K562 (cell line): ENCODE results near the gene MYO5C. TPM values are rescaled to one million over a fixed set of nuclear protein-coding genes. Genes with fewer than 3 reads are reported as not detected.

Experiments
- ATAC-seq: fragments of 200-7000 bp; cut with Tn5 transposase; 3 replicates; pipeline ENCODE4 v1.9.1; 2020; ENCODE audit warnings: moderate library complexity
- BruUV-seq: library from RNA; stranded (reverse); fragments of 400-500 nt; replicated peaks from 2 replicates; lab custom pipeline; 2021; lab: Mats Ljungman, UMichigan
- CTCF ChIA-PET: fragments of 300-600 bp; formaldehyde crosslinking; extraction: SDS; loops from one replicate; lab custom pipeline; 2021; ENCODE audit warnings: low intra/inter-chr PET ratio; lab: Yijun Ruan, JAX
- POLR2A ChIA-PET: fragments of 300-600, 350-650 bp; sonication (Branson Sonifier 250); formaldehyde crosslinking; extraction: SDS; loops from one replicate; lab custom pipeline; 2021; ENCODE audit warnings: antibody characterized with exemption, inconsistent platforms; lab: Yijun Ruan, JAX
- DNase-seq, 4 experiments: peaks; one replicate each; pipeline versions ENCODE4 v3.0.0 to v3.0.0-alpha.2; 2011 to 2018; ENCODE audit warnings: low spot score in 3 of 4, mixed read lengths in 3 of 4; ENCODE audit errors: extremely low read depth in 1 of 4
- FAIRE-seq: peaks from 2 replicates; lab custom pipeline; 2011; peaks lifted over from hg19 to GRCh38; lab: Jason Lieb, UNC
- H2AFZ ChIP-seq: 2 replicates; pipeline ENCODE4 v1.6.0; 2011; ENCODE audit warnings: low read depth, low read length, control low read depth, inconsistent platforms
- H3K27ac ChIP-seq: fragments of 200-600 bp; 3 replicates; pipeline ENCODE4 v1.8.0; 2011; ENCODE audit warnings: low read depth, mild to moderate bottlenecking, control low read depth, inconsistent platforms, low read length, moderate library complexity, mixed read lengths; ENCODE audit errors: extremely low read depth
- H3K27me3 ChIP-seq, 2 experiments: fragments of 300-600 bp in 1 of 2; 2 replicates in 1 of 2; 3 replicates in 1 of 2; pipeline versions ENCODE4 v1.6.0 to v1.8.0; 2011; ENCODE audit warnings: inconsistent platforms in 2 of 2, low read length in 2 of 2, mild to moderate bottlenecking in 1 of 2, mixed read lengths in 1 of 2, moderate library complexity in 1 of 2; ENCODE audit not compliant: control insufficient read depth in 2 of 2, insufficient read depth in 2 of 2
- H3K36me3 ChIP-seq: fragments of 300-600 bp; 3 replicates; pipeline ENCODE4 v1.8.0; 2011; ENCODE audit warnings: mild to moderate bottlenecking, low read length, inconsistent platforms; ENCODE audit not compliant: control insufficient read depth, insufficient read depth
- H3K4me1 ChIP-seq, 2 experiments: fragments of 200-600 bp in 1 of 2; replicated peaks in 1 of 2; 2 replicates in 1 of 2; 3 replicates in 1 of 2; pipeline versions ENCODE4 v1.5.1 to v1.8.0; 2011; ENCODE audit warnings: inconsistent platforms in 2 of 2, low read length in 2 of 2, mild to moderate bottlenecking in 1 of 2, mixed read lengths in 1 of 2, moderate library complexity in 1 of 2; ENCODE audit not compliant: control insufficient read depth in 2 of 2, insufficient read depth in 2 of 2
- H3K4me2 ChIP-seq: 2 replicates; pipeline ENCODE4 v1.6.1; 2011; ENCODE audit warnings: low read length, control low read depth, inconsistent platforms, mixed read lengths; ENCODE audit not compliant: insufficient read depth
- H3K4me3 ChIP-seq: fragments of 200-600 bp; sonication (generic), shearing (Covaris generic); 2 replicates; pipeline ENCODE4 v1.5.1; 2016; ENCODE audit warnings: control low read depth, inconsistent platforms
- H3K79me2 ChIP-seq: fragments of 200-600 bp; 3 replicates; pipeline ENCODE4 v1.8.0; 2011; ENCODE audit warnings: low read length, inconsistent platforms; ENCODE audit not compliant: control insufficient read depth, insufficient read depth
- H3K9ac ChIP-seq, 2 experiments: 2 replicates each; pipeline versions ENCODE4 v1.6.0 to v1.6.1; 2011; ENCODE audit warnings: low read depth in 2 of 2, low read length in 2 of 2, control low read depth in 1 of 2, inconsistent platforms in 1 of 2, mild to moderate bottlenecking in 1 of 2, mixed read lengths in 1 of 2; ENCODE audit not compliant: insufficient read depth in 1 of 2
- H3K9me1 ChIP-seq: one replicate; pipeline ENCODE4 v1.6.0; 2011; ENCODE audit warnings: inconsistent platforms, mild to moderate bottlenecking, low read length, moderate library complexity; ENCODE audit not compliant: control insufficient read depth, insufficient read depth
- H3K9me3 ChIP-seq: replicated peaks from 2 replicates; pipeline ENCODE4 v1.5.1; 2011; ENCODE audit warnings: low read depth, low read length, inconsistent platforms; ENCODE audit not compliant: control insufficient read depth, insufficient read depth
- H4K20me1 ChIP-seq: replicated peaks from 2 replicates; pipeline ENCODE4 v1.6.1; 2011; ENCODE audit warnings: low read length, inconsistent platforms, mixed read lengths; ENCODE audit not compliant: control insufficient read depth, insufficient read depth
- BCOR ChIP-seq: fragments of 450-650 bp; IDR thresholded peaks from 2 replicates; pipeline ENCODE4 v1.6.1; 2016
- CCNT2 ChIP-seq: IDR thresholded peaks from 2 replicates; pipeline ENCODE4 v1.6.1; 2011; ENCODE audit warnings: borderline replicate concordance, low read depth, mild to moderate bottlenecking, moderate library complexity, mixed read lengths, low read length; ENCODE audit not compliant: insufficient read length; ENCODE audit errors: extremely low read depth
- DDX20 ChIP-seq: fragments of 450-650 bp; IDR thresholded peaks from 2 replicates; pipeline ENCODE4 v1.6.1; 2016; ENCODE audit warnings: missing genetic modification characterization, low read depth, mild to moderate bottlenecking, missing compliant biosample characterization, moderate library complexity
- ESRRB ChIP-seq: fragments of 250-450 bp; sonication (Bioruptor Pico); IDR thresholded peaks from 2 replicates; pipeline ENCODE4 v1.5.0; 2020; ENCODE audit warnings: mild to moderate bottlenecking, moderate library complexity, borderline replicate concordance
- HLTF ChIP-seq: fragments of 450-650 bp; IDR thresholded peaks from 2 replicates; pipeline ENCODE4 v1.6.1; 2016
- KAT2B ChIP-seq: IDR thresholded peaks from one replicate; pipeline ENCODE4 v1.6.1; 2012; ENCODE audit warnings: low read depth, mild to moderate bottlenecking, control low read depth, inconsistent platforms, low read length, moderate library complexity
- KLF13 ChIP-seq: fragments of 450-650 bp; IDR thresholded peaks from 2 replicates; pipeline ENCODE4 v1.6.1; 2016; ENCODE audit warnings: missing genetic modification characterization, low read depth, mild to moderate bottlenecking, missing compliant biosample characterization, moderate library complexity, borderline replicate concordance
- PHB ChIP-seq: fragments of 250-450 bp; sonication (Bioruptor Pico); IDR thresholded peaks from 2 replicates; pipeline ENCODE4 v1.5.0; 2021
- PRDM10 ChIP-seq: fragments of 450-650 bp; IDR thresholded peaks from 2 replicates; pipeline ENCODE4 v1.6.1; 2018; ENCODE audit not compliant: partially characterized antibody
- SMARCE1 ChIP-seq: fragments of 450-650 bp; IDR thresholded peaks from 2 replicates; pipeline ENCODE4 v1.7.1; 2016; ENCODE audit warnings: mild to moderate bottlenecking
- TRIM28 ChIP-seq: fragments of 450-650 bp; IDR thresholded peaks from 2 replicates; pipeline ENCODE4 v1.6.1; 2017
- ZNF699 ChIP-seq: fragments of 250-450 bp; sonication (Bioruptor Pico); IDR thresholded peaks from 2 replicates; pipeline ENCODE4 v1.8.0; 2021; ENCODE audit warnings: mild to moderate bottlenecking, moderate library complexity; ENCODE audit not compliant: insufficient replicate concordance
- ZSCAN32 ChIP-seq: fragments of 450-650 bp; formaldehyde crosslinking; IDR thresholded peaks from 2 replicates; pipeline ENCODE4 v1.4.0; 2020; ENCODE audit warnings: mild to moderate bottlenecking, moderate library complexity
- WGBS: fragments of 100-300 bp; shearing (Covaris generic); methylation state at CpG from one replicate; pipeline ENCODE4 v1.1.6; 2016; ENCODE audit warnings: low coverage, mixed read lengths; ENCODE audit not compliant: insufficient coverage; ENCODE audit errors: missing lambda C conversion rate; 5-methylcytosine and 5-hydroxymethylcytosine counted together
- in situ Hi-C: fragments of 300-500 bp; cut with MboI; formaldehyde crosslinking; loops from 4 replicates; pipeline ENCODE4 v1.15.0; 2018; ENCODE audit warnings: inconsistent platforms, mixed read lengths
- intact Hi-C: fragments of 100-400 bp; cut with micrococcal nuclease; formaldehyde crosslinking; loops from 2 replicates; pipeline ENCODE4 v1.14.2; 2022
- polyA plus RNA-seq, 8 experiments: library from polyadenylated mRNA; depleted of rRNA in 4 of 8; stranded (reverse) in 5 of 8; unstranded in 3 of 8; fragments of >200 nt; fragmentation: Nextera tagmentation in 2 of 8; fragmentation: Illumina TruSeq in 1 of 8; extraction: Ambion mirVana in 2 of 8; extraction: Trizol in 1 of 8; gene quantifications; 2 replicates each; pipeline versions ENCODE4 v1.2.1 to v1.2.3, GENCODE V29; 2011 to 2014; ENCODE audit warnings: inconsistent platforms in 1 of 8, missing spikeins in 1 of 8
- total RNA-seq, 7 experiments: library from RNA; depleted of rRNA in 6 of 7; stranded (reverse); fragments of >200 nt in 6 of 7; fragmentation: Illumina TruSeq in 2 of 7; extraction: Trizol in 2 of 7; gene quantifications; 2 replicates each; pipeline versions ENCODE4 v1.2.1 to v1.2.3, GENCODE V29; 2011 to 2021; ENCODE audit warnings: low replicate concordance in 1 of 7
- TF ChIP-seq, protein P1 (sequence below): sonication (generic); formaldehyde crosslinking; IDR thresholded peaks from 2 replicates; pipeline ENCODE4 v1.8.1; 2022; ENCODE audit warnings: missing genetic modification reagents
- TF ChIP-seq, protein P2 (sequence below): sonication (generic); formaldehyde crosslinking; IDR thresholded peaks from 2 replicates; pipeline ENCODE4 v1.8.0; 2022; ENCODE audit warnings: mild to moderate bottlenecking, missing genetic modification reagents, borderline replicate concordance

The MYO5C gene
- total and polyA plus RNA-seq, 9 of the 15 experiments (the other 6 are each of a cell fraction or from before 2014, with no cell fraction given): 0.01 to 0.24 TPM; not detected in 7

GRCh38 chr15:52255008-52255407 lies 40.6 kb downstream of the MYO5C start (continued):
- TF ChIP-seq, protein P1, sequence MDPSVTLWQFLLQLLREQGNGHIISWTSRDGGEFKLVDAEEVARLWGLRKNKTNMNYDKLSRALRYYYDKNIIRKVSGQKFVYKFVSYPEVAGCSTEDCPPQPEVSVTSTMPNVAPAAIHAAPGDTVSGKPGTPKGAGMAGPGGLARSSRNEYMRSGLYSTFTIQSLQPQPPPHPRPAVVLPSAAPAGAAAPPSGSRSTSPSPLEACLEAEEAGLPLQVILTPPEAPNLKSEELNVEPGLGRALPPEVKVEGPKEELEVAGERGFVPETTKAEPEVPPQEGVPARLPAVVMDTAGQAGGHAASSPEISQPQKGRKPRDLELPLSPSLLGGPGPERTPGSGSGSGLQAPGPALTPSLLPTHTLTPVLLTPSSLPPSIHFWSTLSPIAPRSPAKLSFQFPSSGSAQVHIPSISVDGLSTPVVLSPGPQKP (CRISPR knock-in tag): no peak
- no peak for TF ChIP-seq SMARCE1

DNA sequence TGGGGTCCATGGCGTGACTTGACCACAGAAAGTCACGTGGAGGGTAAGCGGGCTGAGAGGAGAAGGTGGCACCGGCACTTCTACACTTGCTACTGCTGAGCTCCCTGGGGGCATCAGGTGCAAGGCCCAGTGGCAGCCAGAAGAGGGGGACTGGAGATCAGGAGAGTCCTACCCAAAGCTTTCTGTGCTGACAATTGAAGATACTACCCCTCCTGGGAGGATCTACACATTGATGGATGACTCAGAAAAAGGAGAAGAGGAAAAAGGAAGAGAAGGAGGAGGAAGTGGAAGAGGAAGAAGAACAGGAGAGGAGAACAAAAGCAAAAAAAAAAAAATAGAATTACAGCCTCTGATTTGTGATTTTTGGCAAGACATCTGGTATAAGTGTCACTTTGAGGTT lies 41.2 kb downstream of the MYO5C start:
- intact Hi-C loops: loop anchor here (10.0 kb wide), 1 partner anchor 210 kb away; no protein-coding TSS in a partner anchor
- ATAC-seq (peak; percentile 50; the same call in 1 of the 3 replicates), DNase-seq (peak in 1 of 4 experiments; percentile 17), FAIRE-seq (no peak)
- no TSS peak for BruUV-seq
- Histone ChIP-seq H4K20me1 (peaks cover 5% of the 10 kb centered on the region; the same call in 1 of the 2 replicates), H3K27me3 (peaks cover 20 to 31% of the 10 kb centered on the region in 2 experiments; a peak in 4 of 5 replicates), H2AFZ (no peak overlapping the region), H3K9me1 (no peaks in the 10 kb centered on the region), H3K36me3 (no peaks in the 10 kb centered on the region), H3K9ac (no peak overlapping the region), H3K9me3 (no peaks in the 10 kb centered on the region), H3K27ac (no peak overlapping the region), H3K79me2 (no peaks in the 10 kb centered on the region), H3K4me1 (no peaks in the 10 kb centered on the region; a peak in 1 of 5 replicates), H3K4me3 (no peak overlapping the region), H3K4me2 (no peak overlapping the region)
- 0% methylated on average over 4 of the region's 4 CpGs for WGBS
- CTCF ChIA-PET: interaction anchor here (0.6 to 2.4 kb wide), 4 partner anchors 23 to 625 kb away, joined by 3 to 17 read pairs (median 3); no protein-coding TSS in a partner anchor
- POLR2A ChIA-PET: no interaction called here
- in situ Hi-C loops: loop anchor here (25.0 kb wide), 1 partner anchor 933 kb away; no protein-coding TSS in a partner anchor
- TF ChIP-seq ZSCAN32 (CRISPR knock-in tag) (0 out of 2 replicates have a peak, but pooled peaks have one; percentile 22), PHB (CRISPR knock-in tag) (no peak), ZNF699 (CRISPR knock-in tag) (no peak), DDX20 (tag) (no peak), BCOR (no peak), TRIM28 (no peak), KAT2B (no peak), KLF13 (tag) (no peak), ESRRB (CRISPR knock-in tag) (no peak), HLTF (no peak), CCNT2 (no peak), PRDM10 (no peak)
- TF ChIP-seq, protein P2, sequence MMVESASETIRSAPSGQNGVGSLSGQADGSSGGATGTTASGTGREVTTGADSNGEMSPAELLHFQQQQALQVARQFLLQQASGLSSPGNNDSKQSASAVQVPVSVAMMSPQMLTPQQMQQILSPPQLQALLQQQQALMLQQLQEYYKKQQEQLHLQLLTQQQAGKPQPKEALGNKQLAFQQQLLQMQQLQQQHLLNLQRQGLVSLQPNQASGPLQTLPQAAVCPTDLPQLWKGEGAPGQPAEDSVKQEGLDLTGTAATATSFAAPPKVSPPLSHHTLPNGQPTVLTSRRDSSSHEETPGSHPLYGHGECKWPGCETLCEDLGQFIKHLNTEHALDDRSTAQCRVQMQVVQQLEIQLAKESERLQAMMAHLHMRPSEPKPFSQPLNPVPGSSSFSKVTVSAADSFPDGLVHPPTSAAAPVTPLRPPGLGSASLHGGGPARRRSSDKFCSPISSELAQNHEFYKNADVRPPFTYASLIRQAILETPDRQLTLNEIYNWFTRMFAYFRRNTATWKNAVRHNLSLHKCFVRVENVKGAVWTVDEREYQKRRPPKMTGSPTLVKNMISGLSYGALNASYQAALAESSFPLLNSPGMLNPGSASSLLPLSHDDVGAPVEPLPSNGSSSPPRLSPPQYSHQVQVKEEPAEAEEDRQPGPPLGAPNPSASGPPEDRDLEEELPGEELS: no peak
